Tongue (tissue), 2 donors: ENCODE measurements around the gene SLC10A2. TPM values are rescaled to one million over a fixed set of nuclear protein-coding genes. Genes with fewer than 3 reads are reported as not detected.
"Not testable (repeated sequence)": the region's sequence is repeated elsewhere in the genome, so short reads cannot be mapped to it uniquely, and the experiment has no call there.

Experiments
- DNase-seq: peaks from one replicate; pipeline ENCODE4 v3.0.0-alpha.2; 2015
- total RNA-seq: library from RNA; depleted of rRNA; stranded (reverse); fragments of >200 nt; gene quantifications from one replicate; pipeline ENCODE4 v1.2.3, GENCODE V29; 2014

SLC10A2 gene, protein sequence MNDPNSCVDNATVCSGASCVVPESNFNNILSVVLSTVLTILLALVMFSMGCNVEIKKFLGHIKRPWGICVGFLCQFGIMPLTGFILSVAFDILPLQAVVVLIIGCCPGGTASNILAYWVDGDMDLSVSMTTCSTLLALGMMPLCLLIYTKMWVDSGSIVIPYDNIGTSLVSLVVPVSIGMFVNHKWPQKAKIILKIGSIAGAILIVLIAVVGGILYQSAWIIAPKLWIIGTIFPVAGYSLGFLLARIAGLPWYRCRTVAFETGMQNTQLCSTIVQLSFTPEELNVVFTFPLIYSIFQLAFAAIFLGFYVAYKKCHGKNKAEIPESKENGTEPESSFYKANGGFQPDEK
- not detected for total RNA-seq

DNA sequence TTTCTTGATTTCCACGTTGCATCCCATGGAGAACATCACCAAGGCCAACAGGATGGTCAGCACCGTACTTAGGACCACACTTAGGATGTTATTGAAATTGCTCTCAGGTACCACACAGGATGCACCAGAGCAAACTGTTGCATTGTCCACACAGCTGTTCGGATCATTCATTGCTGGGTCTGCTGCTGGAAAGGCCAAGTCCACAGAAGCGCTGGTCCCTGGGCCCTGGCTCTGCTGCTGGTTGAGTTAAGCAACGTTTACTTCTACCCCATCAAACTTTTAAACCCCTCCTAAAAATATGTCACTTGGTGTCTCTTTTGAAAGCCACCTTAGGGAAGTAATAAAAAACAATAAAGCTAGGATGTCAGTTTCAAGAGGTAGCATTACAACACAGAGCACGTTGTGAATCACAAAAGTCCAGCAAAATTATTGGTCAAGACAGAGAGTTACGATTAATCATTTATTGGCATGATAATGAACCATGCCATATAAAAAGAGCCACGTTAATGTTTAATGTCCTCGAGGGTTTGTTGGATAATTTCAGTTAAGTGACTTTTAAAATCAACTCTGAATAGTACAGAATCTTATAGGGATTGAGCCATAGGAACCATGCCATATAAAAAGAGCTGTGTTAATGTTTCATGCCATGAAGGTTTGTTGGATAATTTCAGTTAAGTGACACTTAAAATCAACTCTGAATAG lies at the start of gene SLC10A2:
SLC10A2 (minus strand) TSS at position 339 of the 702 bp plus-strand sequence; CDS start at position 171, 168 bp downstream.
- DNase-seq, result no peak

DNA sequence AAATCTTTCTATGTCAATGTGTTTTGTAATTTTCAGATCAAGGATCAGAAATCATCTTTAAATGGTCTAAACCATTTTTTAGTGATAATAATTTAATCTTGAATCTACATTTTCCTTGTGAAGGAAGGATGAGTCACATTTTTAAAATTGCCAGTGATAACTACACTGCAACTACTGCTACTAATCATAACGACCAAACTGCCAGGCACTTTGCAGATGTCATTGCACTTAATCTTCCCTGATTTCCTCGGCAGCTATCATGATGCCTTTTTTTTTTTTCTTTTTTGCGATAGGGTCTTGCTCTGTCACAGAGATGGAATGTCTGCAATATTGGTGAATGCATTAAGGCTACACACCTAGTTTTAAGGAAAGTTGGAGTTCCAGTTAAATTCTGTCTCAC lies 41.4 kb upstream of the SLC10A2 start:
- no peak for DNase-seq

DNA sequence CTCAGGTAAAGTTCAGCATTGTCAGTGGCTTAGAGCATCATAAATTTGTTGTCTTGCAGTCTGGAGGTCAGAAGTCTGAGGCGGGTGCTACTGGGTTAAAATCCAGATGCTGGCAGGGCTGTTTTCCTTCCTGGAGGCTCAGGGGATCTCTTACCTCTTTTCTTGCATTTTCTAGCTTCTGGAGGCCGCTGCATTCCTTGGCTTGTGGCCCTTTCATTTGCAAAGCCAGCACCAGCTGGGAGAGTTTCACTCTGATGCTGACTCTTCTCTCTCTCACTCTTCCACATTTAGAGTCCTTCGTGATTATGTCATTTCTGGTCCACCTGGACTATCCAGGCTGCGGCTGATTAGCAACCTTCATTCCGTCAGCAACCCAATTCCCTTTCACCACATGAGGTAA lies 38.1 kb upstream of the SLC10A2 start:
- no peak for DNase-seq

DNA sequence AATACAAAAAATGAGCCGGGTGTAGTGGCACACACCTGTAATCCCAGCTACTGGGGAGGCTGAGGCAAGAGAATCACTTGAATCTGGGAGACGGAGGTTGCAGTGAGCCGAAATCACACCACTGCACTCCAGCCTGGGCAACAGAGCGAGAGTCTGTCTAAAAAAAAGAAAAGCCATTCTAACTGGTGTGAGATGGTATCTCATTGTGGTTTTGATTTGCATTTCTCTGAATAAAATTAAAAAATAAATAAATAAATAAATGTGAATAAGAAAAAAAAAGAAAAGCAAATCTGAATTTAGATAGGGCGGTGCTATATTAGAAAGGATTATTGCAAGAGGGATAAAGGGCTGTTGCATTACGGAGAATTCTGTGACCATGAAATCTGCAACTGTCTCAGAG lies 37.2 kb upstream of the SLC10A2 start:
- peak; percentile 10 for DNase-seq

DNA sequence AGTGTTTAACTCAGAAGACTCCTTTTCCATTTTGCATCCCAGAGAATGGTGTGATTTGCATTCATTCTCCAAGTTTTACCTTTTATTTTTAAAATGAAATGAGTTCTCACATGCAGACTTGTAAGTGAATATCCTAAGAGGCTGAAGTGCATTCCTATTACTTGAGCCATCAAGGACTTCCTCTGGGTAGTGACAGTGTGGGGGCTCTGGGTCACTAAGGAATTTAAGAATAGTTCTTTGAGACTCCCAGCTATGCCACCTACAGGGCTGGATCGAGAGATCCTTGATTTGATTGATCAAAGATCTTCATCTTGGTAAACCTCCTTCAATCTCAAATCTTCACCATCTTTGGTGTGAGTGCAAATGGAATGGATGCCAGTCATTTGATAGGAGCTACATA lies 36.3 kb upstream of the SLC10A2 start:
- DNase-seq, result no peak

DNA sequence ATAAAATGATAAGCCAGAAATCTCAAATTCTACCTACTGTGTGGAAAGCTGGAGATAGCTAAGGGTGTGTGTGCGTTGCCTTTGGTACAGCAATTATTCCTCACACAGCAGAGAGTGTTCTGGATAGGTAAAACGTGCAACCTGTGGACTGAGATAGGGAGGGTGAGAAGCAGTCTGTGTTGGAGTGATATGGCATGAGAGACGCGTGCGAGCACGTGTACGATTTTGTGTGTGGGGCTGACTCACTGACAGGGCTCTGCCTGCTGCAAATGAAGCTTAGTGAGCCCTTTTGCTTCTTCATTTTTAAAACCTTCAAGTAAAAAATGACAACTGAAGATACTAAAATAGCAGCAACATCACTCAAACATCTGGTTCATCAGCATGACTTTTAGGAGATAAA lies 35.7 kb upstream of the SLC10A2 start:
- no peak for DNase-seq

DNA sequence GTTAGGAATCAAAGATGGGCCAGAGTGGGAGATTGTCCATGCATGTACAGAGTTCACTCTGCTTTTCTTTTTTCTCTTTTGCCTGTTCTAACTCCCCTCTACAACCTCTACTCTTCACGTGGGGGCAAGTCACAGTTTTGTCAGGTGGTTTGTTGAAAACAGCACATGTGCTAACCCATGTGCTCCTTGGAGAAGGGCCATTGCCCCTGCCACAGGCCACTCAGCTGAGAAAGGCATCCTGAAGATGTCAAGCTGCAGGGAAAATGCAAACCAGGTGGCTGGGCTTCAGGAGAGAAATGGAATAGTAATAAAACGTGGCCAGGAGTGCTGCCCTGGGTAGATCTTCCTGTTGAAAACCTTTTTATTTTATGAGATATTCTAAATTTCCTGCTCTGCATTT lies 35.3 kb upstream of the SLC10A2 start:
- no peak for DNase-seq

DNA sequence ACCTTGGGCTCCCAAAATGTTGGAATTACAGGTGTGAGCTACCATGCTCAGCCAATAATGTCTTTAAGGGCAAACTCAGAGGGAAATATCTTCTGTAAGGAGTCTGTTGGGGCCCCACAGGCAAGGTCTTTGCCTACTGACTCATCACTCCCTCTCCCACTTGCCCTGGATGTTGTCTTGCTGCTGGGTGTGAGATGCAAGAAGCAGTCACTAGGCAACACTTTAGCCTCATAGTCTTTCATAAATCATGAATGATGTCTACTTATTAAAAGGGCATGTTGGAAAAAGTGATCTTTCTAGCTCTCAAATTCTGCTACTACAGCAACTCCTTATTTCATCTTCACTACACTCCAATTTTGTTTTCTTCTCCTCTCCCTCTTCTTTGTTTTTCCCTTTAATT lies 34.6 kb upstream of the SLC10A2 start:
- no peak for DNase-seq

DNA sequence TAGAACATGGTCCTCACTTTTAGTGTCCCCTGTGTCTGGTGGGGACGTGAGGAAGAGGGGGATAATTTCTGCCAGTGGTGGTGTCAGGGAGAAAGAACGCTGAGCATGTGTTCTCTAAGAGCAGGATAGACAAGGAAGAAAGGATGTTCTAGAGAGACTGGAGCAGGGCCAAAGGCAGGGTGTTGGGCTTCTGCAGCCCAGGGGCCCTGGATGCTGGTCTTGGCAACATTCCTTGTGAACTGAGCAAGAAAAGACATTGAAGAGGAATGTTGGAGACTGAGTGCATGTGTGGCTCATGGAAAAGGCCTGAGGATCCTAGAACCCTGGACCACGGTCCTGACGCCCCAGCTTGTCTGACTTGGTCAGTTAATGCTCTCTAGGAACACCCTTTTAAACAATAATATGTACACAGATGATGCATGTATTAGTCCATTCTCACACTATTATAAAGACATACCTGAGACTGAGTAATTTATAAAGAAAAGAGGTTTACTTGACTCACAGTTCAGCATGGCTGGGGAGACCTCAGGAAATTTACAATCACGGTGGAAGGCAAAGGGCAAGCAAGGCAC lies 33.6 kb upstream of the SLC10A2 start:
- no peak for DNase-seq

DNA sequence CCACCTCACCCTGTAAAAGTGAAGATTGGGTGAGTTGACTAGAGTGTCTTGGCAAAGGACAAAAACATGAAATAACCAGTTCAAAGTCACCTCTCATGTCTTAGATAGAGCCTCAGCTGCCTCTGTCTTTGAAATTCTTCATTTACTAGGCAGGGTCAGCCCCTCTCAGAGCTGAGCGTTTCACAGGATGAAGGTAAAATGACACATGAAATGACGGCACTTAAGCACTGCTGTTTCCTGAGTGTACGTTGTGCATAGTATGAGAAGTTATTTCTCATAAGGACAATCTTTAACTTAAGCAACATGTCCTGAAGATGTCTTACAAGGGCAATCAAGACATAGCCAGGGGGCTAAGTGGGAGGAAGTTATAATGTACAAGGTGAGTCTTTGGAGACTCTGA lies 32.3 kb upstream of the SLC10A2 start:
- DNase-seq, result no peak

DNA sequence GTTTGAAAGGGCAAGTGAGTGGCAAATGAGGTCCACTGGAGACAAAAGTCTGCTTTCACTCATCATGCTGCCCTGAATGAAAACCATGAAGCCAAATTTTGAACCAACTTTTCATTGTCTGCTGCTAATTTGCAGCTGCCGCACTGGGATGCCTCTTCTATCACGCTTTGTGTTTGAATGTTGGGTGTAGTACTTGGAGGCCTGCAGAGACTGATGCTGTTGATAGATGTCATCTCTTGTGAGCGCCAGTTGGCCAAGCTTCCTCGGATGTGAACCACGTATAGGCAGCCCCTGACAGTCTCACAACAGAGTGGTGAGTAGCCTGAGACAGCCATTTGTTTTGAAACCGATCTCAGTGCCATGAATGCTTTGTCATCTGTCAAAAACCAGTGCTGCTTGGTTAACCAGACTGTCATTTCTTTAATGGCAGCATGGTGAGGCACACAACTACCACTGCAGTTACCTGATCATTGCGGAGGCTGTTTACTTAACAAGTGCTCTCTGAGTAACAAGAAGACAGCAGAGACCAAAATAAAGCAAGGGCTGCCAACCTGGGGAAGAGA lies 31.2 kb upstream of the SLC10A2 start:
- no peak for DNase-seq

DNA sequence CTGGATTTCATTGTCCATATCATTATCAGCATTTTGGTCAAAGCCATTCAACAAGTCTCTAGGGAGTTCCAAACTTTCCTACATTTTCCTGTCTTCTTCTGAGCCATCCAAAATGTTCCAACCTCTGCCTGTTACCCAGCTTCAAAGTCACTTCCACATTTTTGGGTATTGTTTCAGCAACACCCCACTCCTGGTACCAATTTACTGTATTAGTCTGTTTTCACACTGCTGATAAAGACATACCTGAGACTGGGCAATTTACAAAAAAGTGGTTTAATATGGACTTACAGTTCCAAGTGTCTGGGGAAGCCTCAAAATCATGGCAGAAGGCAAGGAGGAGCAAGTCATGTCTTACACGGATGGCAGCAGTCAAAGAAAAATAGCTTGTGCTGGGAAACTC lies 27.4 kb upstream of the SLC10A2 start:
- not testable (repeated sequence) for DNase-seq

DNA sequence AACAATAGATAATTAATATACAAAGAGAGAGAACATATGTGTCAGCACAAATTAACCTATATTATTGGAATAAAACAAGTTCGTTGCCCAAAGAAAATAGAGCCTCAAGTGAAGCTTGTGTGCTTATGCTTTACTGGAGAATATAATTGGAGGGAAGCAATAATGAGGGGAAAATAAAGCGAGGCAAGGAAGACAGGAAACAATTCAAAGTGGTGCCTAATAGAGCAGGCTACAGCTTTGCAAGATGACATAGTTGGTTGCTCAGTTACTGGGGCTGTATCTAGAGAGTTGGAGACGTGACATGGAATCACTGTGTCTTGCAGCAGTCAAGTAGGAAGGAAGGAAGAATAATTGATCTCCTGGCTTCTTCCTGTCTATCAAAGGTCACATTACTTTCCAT lies 21.1 kb upstream of the SLC10A2 start:
- DNase-seq, result no peak

DNA sequence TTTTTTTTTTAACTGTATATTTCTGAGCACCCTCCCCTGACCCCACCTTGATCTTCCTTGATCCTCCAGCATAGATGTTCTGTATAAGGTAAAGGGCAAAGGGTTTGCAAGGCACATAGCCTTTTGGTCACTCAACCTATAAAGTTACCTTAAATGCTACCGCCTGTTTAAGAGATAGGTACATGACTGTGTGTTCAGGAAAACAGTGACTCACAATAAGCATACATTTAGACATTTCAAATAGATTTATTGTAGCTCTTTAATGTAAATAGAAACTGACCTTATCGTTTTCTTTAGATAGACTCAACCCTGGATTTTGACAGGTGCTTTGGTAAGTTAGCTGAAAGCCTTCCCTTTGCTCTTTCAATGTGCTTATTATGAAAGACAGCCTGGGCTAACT lies 15.2 kb upstream of the SLC10A2 start:
- DNase-seq, result no peak

DNA sequence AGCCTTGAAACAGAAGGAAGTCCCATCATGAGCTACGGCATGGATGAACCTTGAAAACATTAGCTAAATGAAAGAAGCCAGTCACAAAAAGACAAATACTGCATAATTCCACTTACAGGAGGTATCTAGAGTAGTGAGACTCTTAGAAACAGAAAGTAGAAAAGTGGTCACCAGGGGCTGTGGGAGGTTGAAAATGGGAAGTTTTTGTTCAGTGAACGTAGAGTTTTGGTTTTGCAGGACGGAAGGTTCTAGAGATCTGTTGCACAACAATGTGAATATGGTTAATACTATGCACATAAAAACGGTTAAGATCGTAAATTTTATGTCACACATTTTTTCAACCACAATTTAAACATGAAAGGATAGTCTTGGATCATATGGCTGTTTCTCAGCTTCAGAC lies 11.9 kb upstream of the SLC10A2 start:
- DNase-seq, result no peak

DNA sequence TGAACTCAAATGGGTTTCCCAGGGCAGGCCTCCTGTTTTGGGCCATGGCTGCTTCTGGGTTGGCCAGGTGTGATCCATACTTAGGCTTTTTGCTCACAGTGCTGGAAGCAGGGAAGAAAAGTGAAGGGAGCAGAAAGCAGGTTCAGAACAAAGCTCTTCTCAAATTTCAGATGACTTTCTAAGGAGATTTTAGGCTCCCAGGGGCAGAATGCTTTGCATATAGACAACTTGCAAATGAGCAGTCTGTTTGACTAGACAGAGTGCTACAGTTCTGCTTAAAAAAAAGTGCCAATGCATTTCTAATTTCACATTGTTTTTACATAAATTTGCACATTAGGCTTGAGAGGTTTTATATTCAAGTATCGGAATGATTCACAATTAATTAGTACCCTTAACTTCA lies 2.6 kb upstream of the SLC10A2 start:
- DNase-seq, result no peak

DNA sequence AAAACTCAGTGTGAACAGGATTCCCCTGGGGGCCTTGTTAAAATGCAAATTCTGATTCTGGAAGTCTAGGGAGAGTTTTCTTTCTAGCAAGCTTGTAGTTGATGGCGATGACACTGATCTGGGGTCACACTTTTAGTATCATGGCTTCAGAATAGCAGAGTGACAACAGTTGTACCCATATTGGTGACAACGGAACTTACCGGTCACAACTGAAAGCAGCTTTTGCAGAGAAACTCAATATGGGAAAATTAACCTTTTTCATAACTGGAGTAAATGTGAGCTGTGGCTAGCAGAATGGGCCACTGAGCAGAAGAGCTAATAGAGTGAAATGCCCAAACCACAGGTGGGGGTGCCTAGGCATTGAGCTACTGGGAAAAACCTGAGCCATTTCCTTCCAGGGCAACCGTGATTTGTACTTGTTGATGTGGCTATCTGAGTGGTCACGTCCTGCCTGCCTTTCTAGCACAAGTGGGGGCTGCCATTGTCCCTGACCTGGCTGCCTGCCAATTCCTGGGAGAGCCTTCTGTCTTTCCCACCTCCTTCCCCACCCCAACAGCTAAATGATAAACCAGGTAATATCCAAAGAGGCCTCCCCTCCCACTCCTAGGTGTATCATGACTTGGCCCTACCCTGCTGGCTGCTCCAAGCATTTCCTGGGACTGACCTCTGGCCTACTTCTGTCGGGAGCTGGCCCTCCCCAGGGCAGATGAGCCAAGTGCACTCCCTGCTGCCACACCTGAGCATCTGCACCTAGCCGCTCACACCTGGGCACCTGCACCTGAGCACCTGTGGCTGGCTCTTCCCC lies 1.7 kb upstream of the SLC10A2 start:
- no peak for DNase-seq

DNA sequence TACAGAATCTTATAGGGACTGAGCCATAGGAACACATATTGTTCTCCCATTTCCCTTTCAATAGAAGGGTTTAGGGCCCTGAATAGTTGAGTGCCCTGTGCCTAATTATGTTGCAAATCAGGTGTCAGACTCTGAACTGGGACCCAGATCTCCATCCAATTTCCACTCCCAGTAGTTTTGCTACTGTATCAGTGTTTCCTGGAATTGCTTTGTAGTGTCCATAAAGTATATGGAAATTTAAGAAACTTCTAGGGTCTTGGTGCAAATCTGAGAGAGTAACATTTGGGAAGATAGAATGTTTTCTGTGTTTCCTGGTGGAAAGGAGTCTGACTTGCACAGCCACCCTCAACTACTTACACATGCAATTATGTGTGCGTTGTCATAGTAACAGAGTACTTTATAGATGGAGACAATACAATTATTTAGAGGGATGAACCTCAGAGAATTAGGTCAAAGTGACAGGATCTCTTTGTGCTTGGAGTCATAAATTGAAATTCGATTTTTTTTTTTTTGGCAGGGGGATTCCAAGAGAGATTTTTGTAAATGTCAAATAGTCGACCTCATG lies 646 bp upstream of the SLC10A2 start:
- DNase-seq, result no peak

DNA sequence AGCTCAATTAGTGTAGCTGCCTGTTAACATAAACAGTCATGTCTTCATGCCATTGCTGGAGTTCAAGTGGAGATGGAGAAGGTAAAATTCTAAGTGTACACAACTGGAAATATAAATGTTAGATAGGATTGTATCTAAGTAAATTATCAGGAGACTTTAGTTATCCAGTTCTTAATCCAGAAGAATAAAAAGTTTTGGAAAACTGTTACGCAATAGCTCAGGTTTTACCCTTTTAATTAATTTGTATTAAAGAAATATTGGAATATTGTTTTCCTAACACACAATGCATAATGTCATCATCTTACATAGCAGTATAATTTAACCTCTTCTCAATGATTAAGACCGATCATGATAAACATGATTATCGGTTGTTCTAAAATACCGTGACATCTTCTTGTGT lies 2.8 kb downstream of the SLC10A2 start:
- DNase-seq, result no peak

DNA sequence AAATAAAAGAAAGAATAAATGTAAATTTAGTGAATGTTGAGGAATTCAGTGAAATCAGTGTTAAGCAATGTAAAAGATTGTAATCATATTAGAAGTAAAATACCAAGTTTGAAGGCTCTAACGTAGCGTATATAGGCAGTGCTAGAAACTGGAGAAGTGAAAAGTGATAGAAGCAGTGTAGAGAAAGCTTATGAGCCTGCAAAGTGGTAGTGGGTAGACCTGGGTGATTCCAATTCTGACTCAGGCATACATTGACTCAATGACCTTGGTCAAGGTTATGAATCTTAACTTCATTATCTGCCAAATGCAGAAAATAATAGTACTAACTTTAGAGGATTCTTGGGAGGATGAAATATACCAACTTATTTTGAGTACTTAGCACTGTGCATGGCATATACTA lies 4.1 kb downstream of the SLC10A2 start:
- no peak for DNase-seq

DNA sequence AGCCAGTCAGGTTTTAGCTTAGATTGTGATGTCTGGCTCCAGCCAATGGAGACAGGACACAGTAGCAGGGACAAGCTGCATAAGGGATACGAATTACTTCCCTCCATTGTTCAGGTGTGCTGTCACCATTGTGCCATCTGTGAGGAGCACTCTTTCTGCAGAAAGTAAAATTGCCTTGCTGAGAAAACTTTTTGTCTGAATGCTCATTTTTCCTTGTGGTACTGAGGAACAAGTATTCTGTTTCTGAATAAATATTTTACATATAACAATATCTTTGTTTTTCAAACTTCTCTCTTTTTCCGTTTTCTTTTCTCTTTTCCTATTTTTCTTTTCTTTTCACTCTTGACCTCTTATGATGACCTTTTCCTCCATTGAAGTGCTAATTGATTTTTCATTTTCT lies 10.2 kb downstream of the SLC10A2 start:
- DNase-seq, result no peak

DNA sequence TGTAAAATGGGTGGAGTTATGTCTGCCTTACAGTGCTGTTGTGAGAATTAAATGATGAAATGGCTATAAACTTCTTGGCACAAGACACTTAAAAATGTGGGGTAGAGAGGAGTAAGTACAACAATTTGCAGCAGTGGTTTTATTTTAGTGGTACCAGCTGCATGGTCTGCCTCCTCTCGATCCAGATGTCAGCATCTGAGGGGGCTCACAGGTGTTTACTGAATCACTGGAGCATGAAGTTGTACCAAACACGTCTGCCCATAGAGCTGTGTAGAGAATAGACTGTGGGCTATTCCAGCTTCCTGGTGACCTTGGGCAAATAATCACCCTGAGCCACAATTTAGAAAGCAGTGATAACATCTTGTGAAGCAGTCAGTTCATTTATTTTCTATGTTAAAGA lies 11.1 kb downstream of the SLC10A2 start:
- no peak for DNase-seq
